ENCODE measurements around the gene LIMCH1. TPM values are rescaled to one million over a fixed set of nuclear protein-coding genes. Genes with fewer than 3 reads are reported as not detected.

LIMCH1 gene
- total RNA-seq, 2 experiments from 2014 or later = not detected

- POLR2A ChIA-PET = interaction anchor here (0.9 kb wide), 1 partner anchor 31 kb away, joined by 3 read pairs; no protein-coding TSS in a partner anchor
- intact Hi-C loops (cut with micrococcal nuclease; ENCODE audit: unreplicated experiment) = no loop called here
- DNase-seq (ENCODE audit: low spot score) = no peak
- CTCF ChIA-PET (ENCODE audit: unreplicated experiment) = no interaction called here
- Histone ChIP-seq H3K36me3 (ENCODE audit: insufficient read depth, low read length) (no peaks in the 10 kb centered on the region), H3K27ac (ENCODE audit: low read depth, low read length, poor library complexity, severe bottlenecking) (no peak overlapping the region), H3K4me1 (ENCODE audit: insufficient read depth, low read length, poor library complexity, severe bottlenecking) (no peaks in the 10 kb centered on the region), H2AFZ (ENCODE audit: low read length) (no peak overlapping the region), H3K9me3 (ENCODE audit: low read length) (no peaks in the 10 kb centered on the region), H3K4me3 (ENCODE audit: low read depth, low read length, poor library complexity, severe bottlenecking) (no peak overlapping the region), H3K9me2 (ENCODE audit: insufficient read depth, low read length) (no peaks in the 10 kb centered on the region), H3K79me2 (ENCODE audit: insufficient read depth, low read depth, low read length) (no peaks in the 10 kb centered on the region), H4K20me1 (ENCODE audit: insufficient read depth, low read length) (no peaks in the 10 kb centered on the region), H3K4me2 (ENCODE audit: low read length) (no peak overlapping the region)
- TF ChIP-seq EZH2phosphoT487 (IDR thresholded peaks at IDR 0.05; ENCODE audit: borderline replicate concordance, low read depth, low read length) (no peak), CTCF (conservative IDR thresholded peaks at IDR 0.05; ENCODE audit: low read length) (no peak)
- no TSS peak for BruUV-seq (replicated peaks)
Measured at GRCh38 chr4:41575665-41576064, 37.7 kb downstream of the LIMCH1 start.

- no TSS peak for BruUV-seq (replicated peaks)
- Histone ChIP-seq H3K4me3 (ENCODE audit: low read depth, low read length, poor library complexity, severe bottlenecking) (no peak overlapping the region), H4K20me1 (ENCODE audit: insufficient read depth, low read length) (no peaks in the 10 kb centered on the region), H3K4me2 (ENCODE audit: low read length) (no peak overlapping the region), H3K79me2 (ENCODE audit: insufficient read depth, low read depth, low read length) (no peaks in the 10 kb centered on the region), H3K9me2 (ENCODE audit: insufficient read depth, low read length) (no peaks in the 10 kb centered on the region), H3K4me1 (ENCODE audit: insufficient read depth, low read length, poor library complexity, severe bottlenecking) (no peaks in the 10 kb centered on the region), H3K27ac (ENCODE audit: low read depth, low read length, poor library complexity, severe bottlenecking) (no peak overlapping the region), H2AFZ (ENCODE audit: low read length) (no peak overlapping the region), H3K9me3 (ENCODE audit: low read length) (no peaks in the 10 kb centered on the region), H3K36me3 (ENCODE audit: insufficient read depth, low read length) (no peaks in the 10 kb centered on the region)
- DNase-seq (ENCODE audit: low spot score) = no peak
- POLR2A ChIA-PET = interaction anchor here (1.1 kb wide), 1 partner anchor 13 kb away, joined by 3 read pairs; no protein-coding TSS in a partner anchor
- CTCF ChIA-PET (ENCODE audit: unreplicated experiment) = no interaction called here
- TF ChIP-seq EZH2phosphoT487 (IDR thresholded peaks at IDR 0.05; ENCODE audit: borderline replicate concordance, low read depth, low read length) = no peak
- TF ChIP-seq CTCF (conservative IDR thresholded peaks at IDR 0.05; ENCODE audit: low read length) = no peak
- intact Hi-C loops (cut with micrococcal nuclease; ENCODE audit: unreplicated experiment) = no loop called here
Measured at GRCh38 chr4:41579043-41579442, 41.1 kb downstream of the LIMCH1 start.

- DNase-seq (ENCODE audit: low spot score) = no peak
- BruUV-seq (replicated peaks) = no TSS peak
- TF ChIP-seq CTCF (conservative IDR thresholded peaks at IDR 0.05; ENCODE audit: low read length) (no peak), EZH2phosphoT487 (IDR thresholded peaks at IDR 0.05; ENCODE audit: borderline replicate concordance, low read depth, low read length) (no peak)
- Histone ChIP-seq H3K36me3 (ENCODE audit: insufficient read depth, low read length) (no peaks in the 10 kb centered on the region), H3K79me2 (ENCODE audit: insufficient read depth, low read depth, low read length) (no peaks in the 10 kb centered on the region), H3K9me2 (ENCODE audit: insufficient read depth, low read length) (no peaks in the 10 kb centered on the region), H3K9me3 (ENCODE audit: low read length) (no peaks in the 10 kb centered on the region), H3K4me2 (ENCODE audit: low read length) (no peak overlapping the region), H3K27ac (ENCODE audit: low read depth, low read length, poor library complexity, severe bottlenecking) (no peak overlapping the region), H2AFZ (ENCODE audit: low read length) (no peak overlapping the region), H3K4me3 (ENCODE audit: low read depth, low read length, poor library complexity, severe bottlenecking) (no peak overlapping the region), H3K4me1 (ENCODE audit: insufficient read depth, low read length, poor library complexity, severe bottlenecking) (no peaks in the 10 kb centered on the region), H4K20me1 (ENCODE audit: insufficient read depth, low read length) (no peaks in the 10 kb centered on the region)
- intact Hi-C loops (cut with micrococcal nuclease; ENCODE audit: unreplicated experiment) = no loop called here
- ChIA-PET POLR2A (interaction anchor here (1.1 kb wide), 1 partner anchor 13 kb away, joined by 3 read pairs; no protein-coding TSS in a partner anchor), CTCF (ENCODE audit: unreplicated experiment) (no interaction called here)
Measured at GRCh38 chr4:41579526-41579925, 41.6 kb downstream of the LIMCH1 start.
